GM10266 (cell line): Measurements from ENCODE around the gene CAV2.

ENCODE experiments used
- DNase-seq: peaks from one replicate; pipeline ENCODE4 v3.0.0; 2012; ENCODE audit errors: extremely low spot score
- CTCF ChIP-seq: IDR thresholded peaks from 2 replicates; pipeline ENCODE4 v1.5.1; 2012; ENCODE audit warnings: mild to moderate bottlenecking, low read depth; ENCODE audit not compliant: control insufficient read depth, insufficient read depth; ENCODE audit errors: missing control alignments

Gene CAV2

GRCh38 chr7:116524221-116524608 is 24.7 kb downstream of the CAV2 start:
- TF ChIP-seq CTCF, result no peak
- no peak for DNase-seq

GRCh38 chr7:116524609-116525297 is 25.2 kb downstream of the CAV2 start, which contains the start of gene CAV1:
TSS of gene CAV1 (plus strand) at chr7:116525036. CDS start at chr7:116525063, 27 bp downstream.
- peak; percentile 54 for DNase-seq
- peak; percentile 22 for TF ChIP-seq CTCF

GRCh38 chr7:116525298-116525912 is 25.9 kb downstream of the CAV2 start:
- no peak for TF ChIP-seq CTCF
- peak; percentile 76 for DNase-seq

- DNase-seq, result peak; percentile 92
- TF ChIP-seq CTCF, result peak; percentile 89
Observed at GRCh38 chr7:116525913-116526861, 26.6 kb downstream of the CAV2 start.

GRCh38 chr7:116526897-116527296 is 27.4 kb downstream of the CAV2 start:
- no peak for TF ChIP-seq CTCF
- DNase-seq, result no peak

- DNase-seq, result no peak
- TF ChIP-seq CTCF, result no peak
Observed at GRCh38 chr7:116527521-116527920, 28.0 kb downstream of the CAV2 start.
